GM10248 (cell line): ENCODE measurements around the gene CREM.

Experiments
- CTCF ChIA-PET: fragments of 300-600 bp; sonication (Branson Sonifier 250); formaldehyde crosslinking; extraction: SDS; loops from one replicate; lab custom pipeline; 2021; ENCODE audit warnings: antibody characterized with exemption; lab: Yijun Ruan, JAX
- POLR2A ChIA-PET: fragments of 350-650 bp; sonication (Branson Sonifier 250); formaldehyde crosslinking; extraction: SDS; loops from one replicate; lab custom pipeline; 2020; ENCODE audit warnings: antibody characterized with exemption; lab: Yijun Ruan, JAX
- DNase-seq: peaks from one replicate; pipeline ENCODE4 v3.0.0; 2012; ENCODE audit errors: extremely low spot score
- TF ChIP-seq, protein P1 (sequence below): IDR thresholded peaks from 2 replicates; pipeline ENCODE4 v1.5.1; 2012; ENCODE audit warnings: mild to moderate bottlenecking, low read depth; ENCODE audit errors: extremely low read depth, missing control alignments, control extremely low read depth

The CREM gene

DNA sequence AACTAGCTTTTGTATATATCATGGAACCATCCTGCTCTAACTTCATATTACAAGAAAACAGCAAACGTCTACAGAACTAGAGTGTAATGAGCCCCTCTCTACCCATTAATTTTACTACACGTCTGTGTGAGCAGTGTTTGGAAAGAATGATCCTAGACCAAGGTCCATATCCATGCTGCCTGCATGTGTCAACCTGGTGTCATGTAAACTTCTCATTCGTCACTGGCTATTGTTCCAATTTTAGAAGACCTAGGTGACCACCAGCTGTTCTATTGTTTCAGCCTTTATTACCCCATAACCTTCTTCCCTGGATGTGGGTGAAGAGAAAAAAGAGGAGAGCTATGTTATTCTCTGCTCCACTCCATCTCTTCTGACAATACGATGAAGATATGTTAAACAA is 77.1 kb downstream of the CREM start:
- POLR2A ChIA-PET, result no interaction called here
- no peak for DNase-seq
- TF ChIP-seq, protein P1, sequence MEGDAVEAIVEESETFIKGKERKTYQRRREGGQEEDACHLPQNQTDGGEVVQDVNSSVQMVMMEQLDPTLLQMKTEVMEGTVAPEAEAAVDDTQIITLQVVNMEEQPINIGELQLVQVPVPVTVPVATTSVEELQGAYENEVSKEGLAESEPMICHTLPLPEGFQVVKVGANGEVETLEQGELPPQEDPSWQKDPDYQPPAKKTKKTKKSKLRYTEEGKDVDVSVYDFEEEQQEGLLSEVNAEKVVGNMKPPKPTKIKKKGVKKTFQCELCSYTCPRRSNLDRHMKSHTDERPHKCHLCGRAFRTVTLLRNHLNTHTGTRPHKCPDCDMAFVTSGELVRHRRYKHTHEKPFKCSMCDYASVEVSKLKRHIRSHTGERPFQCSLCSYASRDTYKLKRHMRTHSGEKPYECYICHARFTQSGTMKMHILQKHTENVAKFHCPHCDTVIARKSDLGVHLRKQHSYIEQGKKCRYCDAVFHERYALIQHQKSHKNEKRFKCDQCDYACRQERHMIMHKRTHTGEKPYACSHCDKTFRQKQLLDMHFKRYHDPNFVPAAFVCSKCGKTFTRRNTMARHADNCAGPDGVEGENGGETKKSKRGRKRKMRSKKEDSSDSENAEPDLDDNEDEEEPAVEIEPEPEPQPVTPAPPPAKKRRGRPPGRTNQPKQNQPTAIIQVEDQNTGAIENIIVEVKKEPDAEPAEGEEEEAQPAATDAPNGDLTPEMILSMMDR, result no peak
- CTCF ChIA-PET, result interaction anchor here (0.7 to 18.1 kb wide), 8 partner anchors 6 to 84 kb away, joined by 3 to 208 read pairs (median 3); no protein-coding TSS in a partner anchor

DNA sequence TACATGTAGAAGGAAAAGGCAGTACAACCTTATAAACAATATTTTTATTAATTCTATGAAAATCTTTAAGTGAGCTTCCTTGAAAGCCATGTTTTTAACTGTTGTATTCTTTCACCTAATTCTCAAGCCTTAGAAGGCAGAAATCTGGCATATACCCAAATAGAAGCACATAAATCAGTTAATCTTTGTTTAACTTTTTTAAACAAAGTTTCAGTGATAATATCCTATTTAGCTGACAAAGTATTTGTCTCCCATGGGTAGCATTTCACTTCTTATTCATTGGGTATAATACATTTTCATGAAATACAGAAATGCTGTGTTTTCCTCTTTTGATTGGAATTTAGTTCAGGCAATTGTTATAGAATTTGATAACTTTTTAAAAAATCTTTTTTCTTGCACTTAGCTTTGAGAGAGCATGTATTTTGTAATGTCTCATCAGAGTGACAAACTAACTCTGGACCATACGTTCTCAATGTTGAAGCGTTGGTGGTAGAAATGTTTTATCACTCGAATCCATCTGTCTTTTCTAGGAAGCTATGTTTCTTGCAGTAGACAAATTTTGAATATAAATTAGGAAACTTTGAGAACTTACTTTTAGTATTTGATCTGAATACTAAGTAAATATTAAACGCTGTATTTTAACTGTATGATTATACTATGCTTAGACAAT is 78.1 kb downstream of the CREM start:
- POLR2A ChIA-PET, result no interaction called here

DNA sequence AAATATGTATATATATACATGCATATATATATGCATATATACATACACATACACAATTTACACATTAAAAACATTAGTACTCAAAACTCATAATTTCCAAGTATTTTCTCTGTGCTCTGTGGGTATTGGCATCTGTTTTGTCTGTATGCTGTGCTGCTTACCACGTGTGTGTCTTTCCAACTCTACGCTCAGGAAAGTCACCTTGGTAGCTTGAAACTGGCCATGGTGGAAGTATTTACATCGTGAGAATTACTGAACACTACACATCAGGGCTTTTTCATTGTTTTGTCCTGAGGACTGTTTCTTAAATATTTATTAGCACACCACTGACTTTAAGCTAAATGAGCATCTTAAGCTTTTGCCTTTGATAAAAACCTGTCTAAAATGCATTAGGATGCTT is 79.6 kb downstream of the CREM start:
- TF ChIP-seq, protein P1, result no peak
- CTCF ChIA-PET, result interaction anchor here (0.7 to 18.1 kb wide), 9 partner anchors 9 to 86 kb away, joined by 3 to 208 read pairs (median 5); partner anchors contain the start of gene CREM
- POLR2A ChIA-PET, result interaction anchor here (0.9 kb wide), 1 partner anchor 11 kb away, joined by 3 read pairs; no protein-coding TSS in a partner anchor
- DNase-seq, result no peak

More for the DNA sequence above, 78.1 kb downstream of the CREM start:
- DNase-seq, result no peak
- TF ChIP-seq, protein P1, result no peak
- CTCF ChIA-PET, result interaction anchor here (0.9 to 18.1 kb wide), 9 partner anchors 7 to 84 kb away, joined by 3 to 208 read pairs (median 5); no protein-coding TSS in a partner anchor

DNA sequence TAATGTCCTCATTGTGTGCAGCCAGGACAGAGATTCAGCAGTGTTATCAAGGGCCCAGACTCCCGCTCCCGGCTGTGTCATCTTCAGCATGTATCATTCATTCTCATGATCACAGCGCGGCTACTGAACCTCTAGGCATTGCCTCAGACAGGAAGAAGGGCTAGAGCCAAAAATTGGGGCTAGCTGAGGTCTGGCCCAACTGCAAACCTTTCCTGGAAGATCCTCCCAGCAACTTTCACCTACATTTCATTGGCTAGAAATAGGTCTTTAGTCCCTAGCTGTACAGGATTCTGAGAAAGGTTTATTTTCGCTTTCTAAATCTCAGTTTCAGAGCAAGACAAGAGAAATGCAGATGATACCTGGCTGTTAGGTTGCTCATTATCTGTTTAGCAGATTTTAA is 81.9 kb downstream of the CREM start:
- ChIA-PET POLR2A (interaction anchor here (0.9 kb wide), 1 partner anchor 13 kb away, joined by 3 read pairs; no protein-coding TSS in a partner anchor), CTCF (interaction anchor here (2.6 to 18.1 kb wide), 4 partner anchors 10 to 88 kb away, joined by 13 to 208 read pairs (median 22); partner anchors contain the start of gene CREM)
- no peak for DNase-seq
- TF ChIP-seq, protein P1, result no peak

DNA sequence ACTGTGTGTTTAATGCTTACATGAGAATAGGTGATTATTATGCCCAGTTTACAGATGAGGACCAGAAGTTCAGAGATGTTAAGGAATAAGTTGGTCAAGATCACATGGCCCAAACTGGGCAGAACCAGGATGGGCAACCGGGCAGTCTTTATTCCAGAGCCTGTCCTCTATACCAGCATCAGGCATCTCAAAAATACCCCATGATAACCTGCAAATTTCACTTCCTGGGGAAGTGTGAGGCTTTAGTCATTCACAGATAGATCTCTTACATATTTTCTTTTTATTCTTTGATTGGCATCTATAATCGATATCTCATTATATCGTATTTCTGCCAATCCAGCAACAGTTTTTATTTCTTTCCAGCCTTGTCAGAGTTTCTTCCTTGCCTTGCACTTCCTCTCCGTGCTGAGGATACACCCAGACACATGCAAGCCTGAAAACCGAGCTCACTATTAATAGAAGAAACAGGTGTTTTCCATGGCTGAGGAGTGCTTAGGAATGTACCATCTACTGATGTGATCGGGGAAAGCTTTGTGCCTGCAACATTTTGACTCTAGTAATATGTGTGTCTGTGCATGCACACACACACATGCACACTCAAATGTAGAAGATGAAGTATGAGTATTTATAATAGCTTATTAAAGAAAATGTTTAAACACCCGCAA is 82.4 kb downstream of the CREM start:
- TF ChIP-seq, protein P1, result no peak
- ChIA-PET CTCF (interaction anchor here (2.6 to 18.1 kb wide), 4 partner anchors 9 to 88 kb away, joined by 13 to 208 read pairs (median 22); partner anchors contain the start of gene CREM), POLR2A (interaction anchor here (0.9 kb wide), 1 partner anchor 13 kb away, joined by 3 read pairs; no protein-coding TSS in a partner anchor)
- DNase-seq, result no peak

DNA sequence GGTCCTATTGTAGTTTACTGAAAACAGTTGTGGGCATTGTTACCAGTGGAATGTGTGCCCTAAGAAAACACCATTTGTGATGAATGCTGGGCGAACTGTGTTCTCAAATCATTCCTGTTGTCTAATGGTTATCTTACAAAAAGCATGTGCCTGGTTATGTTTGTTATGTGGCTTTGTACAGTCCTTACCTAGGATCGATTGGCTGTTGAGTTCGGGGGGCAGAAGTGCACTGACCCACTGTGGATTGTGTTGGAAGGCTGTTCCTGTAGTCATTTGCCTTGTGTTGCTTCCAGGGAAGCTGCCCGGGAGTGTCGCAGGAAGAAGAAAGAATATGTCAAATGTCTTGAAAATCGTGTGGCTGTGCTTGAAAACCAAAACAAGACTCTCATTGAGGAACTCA is 84.3 kb downstream of the CREM start:
- no peak for DNase-seq
- TF ChIP-seq, protein P1, result no peak
- CTCF ChIA-PET, result interaction anchor here (12.1 to 18.1 kb wide), 2 partner anchors 13 to 89 kb away, joined by 208 to 225 read pairs; partner anchors contain the start of gene CREM
- POLR2A ChIA-PET, result no interaction called here
